Stimulated activated CD4-positive, alpha-beta T cell treated with anti-CD3 and anti-CD28 coated beads, TNF-alpha, amount 100 ng/mL, for 1 hour (primary cell): Measurements from ENCODE around the gene DISP2.
A peak's percentile ranks its signal among the peaks of the same experiment; 100 is the strongest.

Source experiments
- DNase-seq, 3 donors: peaks; one replicate each; pipeline ENCODE4 v3.0.0-alpha.2; 2020; ENCODE audit warnings: low read depth in 3 of 3, low spot score in 1 of 3

Gene DISP2

GRCh38 chr15:40388941-40389823, 31.2 kb downstream of the DISP2 start:
- DNase-seq: no peak

DNA sequence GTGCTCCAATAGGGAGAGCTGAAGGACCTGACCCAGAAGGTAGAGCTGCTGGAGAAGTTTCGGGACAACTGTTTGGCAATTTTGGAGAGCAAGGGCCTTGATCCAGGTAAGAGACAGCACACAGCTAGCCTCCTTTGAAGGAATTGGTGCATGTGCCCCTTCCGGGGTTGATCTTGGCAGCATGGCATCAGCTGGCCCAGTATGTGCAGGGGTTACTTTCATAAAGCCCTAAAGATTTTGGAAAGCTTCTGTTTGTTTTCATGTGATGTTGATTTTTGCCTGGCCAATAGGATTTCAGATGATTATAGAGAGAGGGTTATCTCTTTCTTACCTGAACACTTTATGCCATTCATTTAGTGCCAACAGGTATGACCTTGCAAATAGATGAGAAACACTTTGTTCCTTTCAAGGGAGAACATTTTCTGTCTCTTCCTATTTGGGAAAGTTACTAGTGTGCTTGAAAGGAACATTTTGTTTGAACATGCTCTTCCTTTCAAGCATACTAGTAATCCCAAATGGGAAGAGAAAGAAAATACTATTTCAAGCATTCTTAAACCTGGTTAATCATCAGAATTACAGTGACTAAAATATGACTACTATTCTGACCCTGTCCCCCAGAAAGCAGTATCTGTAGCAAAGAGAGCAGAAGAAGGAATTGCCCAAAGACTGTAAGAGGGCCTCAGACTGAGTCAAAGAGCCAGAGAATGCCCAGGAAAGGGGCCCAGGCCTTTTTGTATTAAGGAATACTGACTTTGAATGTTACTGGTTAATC, 32.0 kb downstream of the DISP2 start:
- no peak for DNase-seq

DNA sequence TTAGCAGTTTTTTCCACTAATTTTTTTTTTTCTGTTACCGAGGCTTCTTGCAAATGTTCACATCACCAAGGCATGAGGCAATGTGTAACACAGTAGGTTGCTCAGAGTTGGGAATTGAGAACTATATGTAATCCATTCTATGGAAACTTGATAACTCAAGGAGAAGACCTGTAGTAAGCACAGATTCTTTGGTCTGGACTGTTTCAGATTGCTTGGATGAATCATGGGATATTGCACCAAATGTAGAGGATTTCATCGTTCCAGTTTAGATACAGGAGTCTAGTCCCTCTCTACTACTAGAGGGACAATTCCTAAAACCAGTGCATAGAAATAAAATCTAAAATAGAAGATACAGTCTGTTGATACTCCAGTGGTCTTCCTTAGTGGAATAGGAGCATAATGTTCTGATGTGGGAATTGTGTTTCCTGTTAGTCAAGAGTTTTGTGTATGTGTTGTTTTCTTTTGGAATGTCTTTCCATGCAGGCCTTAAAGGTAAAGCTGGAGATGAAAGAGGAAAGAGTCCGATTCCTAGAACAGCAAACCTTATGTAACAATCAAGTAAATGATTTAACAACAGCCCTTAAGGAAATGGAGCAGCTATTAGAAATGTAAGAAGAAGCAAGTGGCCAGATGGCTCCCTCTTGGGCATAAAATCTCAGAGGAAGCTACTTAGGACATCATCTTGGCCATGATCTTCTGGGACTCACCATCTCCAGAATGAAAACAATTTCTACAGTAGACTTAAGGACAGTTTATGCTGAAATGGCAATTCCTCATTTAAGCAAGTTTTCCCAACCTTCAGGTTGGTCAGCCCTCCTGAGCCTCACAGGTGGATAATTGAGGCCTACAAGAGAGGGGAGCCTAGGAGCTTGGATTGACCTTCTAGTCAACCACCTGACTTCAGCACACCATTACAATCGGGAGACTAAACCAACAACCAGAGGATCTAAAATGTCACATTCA, 35.2 kb downstream of the DISP2 start:
- no peak for DNase-seq

- DNase-seq: no peak
Observed at GRCh38 chr15:40397688-40398412, 39.8 kb downstream of the DISP2 start.

DNA sequence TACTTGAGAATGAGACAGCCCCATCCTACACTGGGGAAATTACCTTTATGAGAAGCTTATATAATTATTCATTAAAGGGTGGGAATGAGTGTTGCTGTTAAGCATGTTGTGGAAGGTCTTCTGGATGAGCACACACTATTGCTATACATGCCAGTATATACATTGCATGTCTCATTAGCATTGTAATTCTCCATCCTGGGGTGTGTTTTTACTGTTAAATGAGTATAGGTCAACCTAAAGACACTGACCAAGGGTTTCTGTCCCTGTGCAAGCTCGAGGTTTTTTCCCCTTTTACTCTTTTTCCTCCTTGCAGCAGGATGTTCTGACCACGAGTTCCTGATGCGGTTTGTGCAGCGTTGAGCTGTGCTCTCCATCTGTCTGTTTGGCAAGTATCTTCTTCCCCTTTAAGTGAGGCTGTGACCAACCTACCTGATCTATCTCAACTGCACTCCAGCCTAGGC, 40.4 kb downstream of the DISP2 start:
- DNase-seq: no peak

GRCh38 chr15:40399370-40399769, 41.4 kb downstream of the DISP2 start:
- no peak for DNase-seq

DNA sequence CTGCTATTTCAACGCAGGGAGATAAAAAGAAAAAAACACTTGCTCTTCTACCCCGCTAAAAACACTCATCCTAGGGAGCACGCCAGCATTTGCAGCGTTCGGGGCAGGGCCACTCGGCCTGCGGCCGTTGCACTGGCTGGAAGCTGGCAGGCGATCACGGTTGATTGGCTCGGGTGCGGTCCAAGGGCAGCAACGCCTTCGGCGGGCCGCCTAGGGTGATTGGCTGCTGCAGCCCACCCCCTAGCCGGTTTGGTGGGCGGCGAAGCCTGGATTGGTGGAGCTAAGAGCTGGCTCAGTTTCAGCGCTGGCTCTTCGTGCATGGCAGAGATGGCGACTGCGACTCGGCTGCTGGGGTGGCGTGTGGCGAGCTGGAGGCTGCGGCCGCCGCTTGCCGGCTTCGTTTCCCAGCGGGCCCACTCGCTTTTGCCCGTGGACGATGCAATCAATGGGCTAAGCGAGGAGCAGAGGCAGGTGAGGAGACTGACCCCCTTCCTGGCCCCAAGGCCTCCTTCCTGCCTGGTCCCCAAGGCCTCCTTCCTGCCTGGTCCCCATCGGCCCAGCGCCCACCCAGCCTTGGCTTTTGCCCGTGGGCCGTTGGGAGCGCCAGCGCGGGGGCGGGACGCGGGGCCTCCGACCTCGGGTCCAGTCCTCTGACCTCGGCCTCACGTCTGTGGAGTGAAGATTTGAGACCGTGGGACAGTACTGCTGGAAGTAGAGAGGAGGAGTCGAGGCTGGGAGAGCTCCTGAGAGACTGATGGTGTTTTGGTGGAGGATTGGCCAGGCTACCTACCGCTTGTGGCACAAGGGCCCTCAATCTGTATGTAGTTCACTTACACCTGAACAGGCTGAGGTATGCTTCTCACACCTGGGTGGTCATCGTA, 47.7 kb downstream of the DISP2 start, which contains the start of gene IVD:
TSS of gene IVD (plus strand) at position 295 of the 881 bp plus-strand sequence. CDS start at position 328, 33 bp downstream.
- peak; percentile 63 to 78 (median 66) for DNase-seq

GRCh38 chr15:40407330-40407990, 49.4 kb downstream of the DISP2 start:
- DNase-seq: no peak

DNA sequence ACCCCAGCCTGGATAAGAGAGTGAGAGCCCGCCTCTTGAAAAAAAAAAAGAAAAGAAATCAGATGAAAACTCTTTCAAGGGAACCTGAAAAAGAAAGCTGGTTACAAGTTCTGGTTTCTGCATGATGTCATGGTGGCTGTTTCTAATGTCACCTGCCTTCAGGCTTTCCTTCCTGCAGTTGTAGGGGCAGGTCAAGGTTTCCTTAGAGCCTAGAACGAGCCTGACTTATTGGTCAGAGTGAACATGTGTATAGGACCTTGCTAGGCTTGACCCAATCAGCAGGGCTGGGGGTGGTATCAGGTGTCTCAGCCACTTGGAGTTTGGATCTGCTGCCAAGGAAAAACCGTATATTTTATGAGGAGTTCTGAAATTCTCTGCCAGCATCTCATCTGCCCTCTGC, 51.3 kb downstream of the DISP2 start:
- no peak for DNase-seq

DNA sequence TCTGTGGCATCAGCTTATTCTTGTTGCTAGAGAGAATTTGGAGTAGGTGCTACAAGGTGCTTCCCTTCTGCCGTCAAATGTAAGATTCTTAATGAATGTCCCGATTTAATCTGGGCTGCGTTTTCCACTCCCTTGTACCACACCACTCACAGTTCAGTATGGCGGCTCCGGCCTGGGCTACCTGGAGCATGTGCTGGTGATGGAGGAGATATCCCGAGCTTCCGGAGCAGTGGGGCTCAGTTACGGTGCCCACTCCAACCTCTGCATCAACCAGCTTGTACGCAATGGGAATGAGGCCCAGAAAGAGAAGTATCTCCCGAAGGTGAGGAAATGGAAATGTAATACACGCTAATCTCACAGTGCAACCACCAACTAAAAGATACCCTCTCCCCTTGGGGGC, 52.5 kb downstream of the DISP2 start:
- DNase-seq: no peak

GRCh38 chr15:40412095-40412759, 54.2 kb downstream of the DISP2 start:
- no peak for DNase-seq

DNA sequence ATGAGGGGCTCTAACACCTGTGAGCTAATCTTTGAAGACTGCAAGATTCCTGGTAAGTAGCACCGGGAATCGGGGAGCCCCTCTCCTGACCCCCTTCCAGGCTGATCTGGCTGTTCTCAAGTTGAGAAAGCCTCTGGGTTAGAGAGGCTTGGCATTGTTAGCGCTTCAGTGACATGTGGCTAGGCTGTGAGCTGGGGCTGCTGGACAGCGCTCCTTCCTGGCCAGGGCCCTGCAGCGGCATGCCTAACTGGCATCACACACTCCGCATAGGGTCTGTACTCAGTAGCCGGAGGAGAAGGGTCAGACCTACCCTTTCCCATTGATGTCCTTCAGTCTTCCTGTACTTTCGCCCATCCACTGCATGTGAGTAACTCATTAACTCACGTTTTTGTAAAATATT, 55.0 kb downstream of the DISP2 start:
- no peak for DNase-seq

- DNase-seq: no peak
Observed at GRCh38 chr15:40414816-40415215, 56.8 kb downstream of the DISP2 start.

DNA sequence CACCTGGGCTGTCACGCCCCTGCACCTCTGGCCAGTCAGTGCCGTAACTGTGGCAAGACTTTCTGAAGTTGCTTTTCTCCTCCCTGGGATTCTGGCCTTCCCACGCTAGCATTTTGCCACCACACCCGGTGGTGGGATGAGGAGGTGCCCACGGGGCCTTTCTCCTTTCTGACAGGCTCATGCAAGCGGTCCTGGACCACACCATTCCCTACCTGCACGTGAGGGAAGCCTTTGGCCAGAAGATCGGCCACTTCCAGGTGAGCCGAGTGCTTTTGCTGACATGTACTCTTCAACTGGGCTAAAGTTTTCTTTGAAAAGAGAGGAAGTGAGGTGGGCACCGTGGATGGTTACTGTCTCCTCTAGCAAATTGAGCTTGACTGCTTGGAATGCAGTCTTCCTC, 57.2 kb downstream of the DISP2 start:
- no peak for DNase-seq

- DNase-seq: no peak
Observed at GRCh38 chr15:40416056-40416455, 58.0 kb downstream of the DISP2 start.

DNA sequence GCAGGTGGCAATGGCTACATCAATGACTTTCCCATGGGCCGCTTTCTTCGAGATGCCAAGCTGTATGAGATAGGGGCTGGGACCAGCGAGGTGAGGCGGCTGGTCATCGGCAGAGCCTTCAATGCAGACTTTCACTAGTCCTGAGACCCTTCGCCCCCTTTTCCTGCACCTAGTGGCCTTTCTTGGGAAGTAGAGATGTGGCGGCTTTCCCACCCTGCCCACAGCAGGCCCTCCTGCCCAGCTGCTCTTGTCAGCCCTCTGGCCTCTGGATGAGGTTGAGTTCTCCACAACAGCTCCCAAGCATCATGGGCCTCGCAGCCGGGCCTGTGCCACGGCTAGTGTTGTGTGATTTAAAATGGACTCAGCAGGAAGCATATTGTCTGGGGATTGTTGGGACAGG, 60.1 kb downstream of the DISP2 start:
- DNase-seq: no peak

DNA sequence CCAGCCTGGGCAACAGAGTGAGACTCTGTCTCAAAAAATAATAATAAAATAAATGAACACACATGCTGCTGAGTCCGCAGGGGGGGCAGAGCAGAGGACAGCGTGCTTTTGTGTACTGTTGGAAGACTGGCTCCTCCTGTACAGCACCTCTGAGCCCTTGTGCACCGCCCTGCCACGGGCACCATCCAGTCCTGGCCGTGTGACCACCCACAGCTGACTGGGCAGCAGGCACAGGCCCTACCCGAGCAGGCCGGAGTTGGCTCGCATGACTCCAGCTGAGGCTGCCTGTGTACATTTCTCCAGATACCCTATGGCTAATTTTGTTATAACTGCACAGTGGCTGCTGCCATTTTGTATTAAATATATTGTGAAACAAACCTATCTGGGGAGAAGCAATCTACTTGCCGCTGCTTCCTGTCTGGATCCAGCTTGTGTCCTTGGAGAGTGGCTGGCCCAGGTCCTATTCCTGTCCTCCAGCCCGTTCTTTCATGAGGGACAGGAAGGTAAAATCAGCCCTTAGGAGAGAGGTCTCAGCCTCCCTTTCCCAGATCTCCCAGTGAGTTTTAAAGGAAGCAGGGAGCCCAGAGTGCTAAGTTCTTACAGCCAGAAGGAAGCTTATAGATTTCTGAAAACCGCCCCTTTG, 62.2 kb downstream of the DISP2 start:
- no peak for DNase-seq

DNA sequence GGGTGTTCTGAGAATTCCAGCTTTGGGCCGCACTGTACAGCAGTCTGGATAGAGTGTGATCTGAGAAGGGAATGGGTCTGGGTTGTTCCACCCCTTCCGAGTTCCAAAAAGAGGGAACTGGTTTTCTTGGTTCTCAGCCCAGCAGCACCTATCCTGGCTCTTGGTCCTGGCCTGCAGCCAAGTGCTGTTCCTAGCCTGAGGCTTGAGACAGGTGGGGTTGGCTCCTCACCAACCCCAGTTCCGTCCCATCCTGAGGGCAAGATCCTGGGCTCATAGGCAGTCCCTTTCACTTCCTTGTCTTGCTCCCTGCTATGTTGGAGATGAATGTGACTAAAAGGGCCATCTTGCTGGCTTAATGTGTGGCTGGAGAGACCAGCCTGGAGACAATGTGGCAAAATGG, 62.8 kb downstream of the DISP2 start:
- no peak for DNase-seq
